ENCODE measurements around the gene TWNK.

The TWNK gene

GRCh38 chr10:101002456-101002855 is 15.1 kb downstream of the TWNK start:
- no peak for DNase-seq
- no peak overlapping the region for H3K27ac ChIP-seq (ENCODE audit: low read length)
- H3K4me3 ChIP-seq (ENCODE audit: low read length): no peak overlapping the region
- no peaks in the 10 kb centered on the region for H3K36me3 ChIP-seq (replicated peaks; ENCODE audit: insufficient read depth, low read length)
- no peak for TF ChIP-seq CTCF (IDR thresholded peaks at IDR 0.05; ENCODE audit: low read length)
- no peak for TF ChIP-seq EZH2phosphoT487 (IDR thresholded peaks at IDR 0.05; ENCODE audit: low read length)
- no peak for TF ChIP-seq EZH2 (optimal IDR thresholded peaks at IDR 0.05; ENCODE audit: low read depth, low read length)
- H3K4me2 ChIP-seq (ENCODE audit: low read depth, low read length): no peak overlapping the region
- H2AFZ ChIP-seq (ENCODE audit: low read length): no peak overlapping the region
- peaks cover 6% of the 10 kb centered on the region; the same call in 1 of the 2 replicates for H3K4me1 ChIP-seq (ENCODE audit: low read length)
- H3K79me2 ChIP-seq (ENCODE audit: low read length): no peaks in the 10 kb centered on the region
- no peak overlapping the region for H3K9ac ChIP-seq (ENCODE audit: low read length)
- no peaks in the 10 kb centered on the region for H3K9me3 ChIP-seq (replicated peaks; ENCODE audit: insufficient read depth, low read length)
- H3F3A ChIP-seq (ENCODE audit: insufficient read depth, low read length): peaks cover 13% of the 10 kb centered on the region
- no peaks in the 10 kb centered on the region for H3K27me3 ChIP-seq (replicated peaks; ENCODE audit: insufficient read depth, low read length)
- no peaks in the 10 kb centered on the region for H3K9me2 ChIP-seq (replicated peaks; ENCODE audit: insufficient read depth, low read length)
- no peaks in the 10 kb centered on the region for H4K20me1 ChIP-seq (ENCODE audit: insufficient read depth, low read length)

GRCh38 chr10:101003639-101004206 is 16.4 kb downstream of the TWNK start:
- H3K9me3 ChIP-seq (replicated peaks; ENCODE audit: insufficient read depth, low read length): no peaks in the 10 kb centered on the region
- TF ChIP-seq EZH2phosphoT487 (IDR thresholded peaks at IDR 0.05; ENCODE audit: low read length): no peak
- TF ChIP-seq CTCF (IDR thresholded peaks at IDR 0.05; ENCODE audit: low read length): no peak
- no peak for TF ChIP-seq EZH2 (optimal IDR thresholded peaks at IDR 0.05; ENCODE audit: low read depth, low read length)
- H3K4me2 ChIP-seq (ENCODE audit: low read depth, low read length): no peak overlapping the region
- no peak overlapping the region for H2AFZ ChIP-seq (ENCODE audit: low read length)
- H3K9ac ChIP-seq (ENCODE audit: low read length): no peak overlapping the region
- no peak overlapping the region for H3K27ac ChIP-seq (ENCODE audit: low read length)
- H3K4me1 ChIP-seq (ENCODE audit: low read length): peaks cover 3% of the 10 kb centered on the region; the same call in 1 of the 2 replicates
- no peak overlapping the region for H3K4me3 ChIP-seq (ENCODE audit: low read length)
- no peaks in the 10 kb centered on the region for H4K20me1 ChIP-seq (ENCODE audit: insufficient read depth, low read length)
- no peaks in the 10 kb centered on the region for H3K9me2 ChIP-seq (replicated peaks; ENCODE audit: insufficient read depth, low read length)
- no peaks in the 10 kb centered on the region for H3K27me3 ChIP-seq (replicated peaks; ENCODE audit: insufficient read depth, low read length)
- no peaks in the 10 kb centered on the region for H3K36me3 ChIP-seq (replicated peaks; ENCODE audit: insufficient read depth, low read length)
- no peak for DNase-seq
- H3F3A ChIP-seq (ENCODE audit: insufficient read depth, low read length): peaks cover 3% of the 10 kb centered on the region
- no peaks in the 10 kb centered on the region for H3K79me2 ChIP-seq (ENCODE audit: low read length)

GRCh38 chr10:101005361-101005760 is 18.0 kb downstream of the TWNK start:
- TF ChIP-seq CTCF (IDR thresholded peaks at IDR 0.05; ENCODE audit: low read length) (no peak), EZH2phosphoT487 (IDR thresholded peaks at IDR 0.05; ENCODE audit: low read length) (no peak), EZH2 (optimal IDR thresholded peaks at IDR 0.05; ENCODE audit: low read depth, low read length) (no peak)
- Histone ChIP-seq H3K9me3 (replicated peaks; ENCODE audit: insufficient read depth, low read length) (no peaks in the 10 kb centered on the region), H3K9me2 (replicated peaks; ENCODE audit: insufficient read depth, low read length) (no peaks in the 10 kb centered on the region), H3F3A (ENCODE audit: insufficient read depth, low read length) (no peaks in the 10 kb centered on the region), H4K20me1 (ENCODE audit: insufficient read depth, low read length) (no peaks in the 10 kb centered on the region), H3K79me2 (ENCODE audit: low read length) (no peaks in the 10 kb centered on the region), H2AFZ (ENCODE audit: low read length) (no peak overlapping the region), H3K9ac (ENCODE audit: low read length) (no peak overlapping the region), H3K4me3 (ENCODE audit: low read length) (no peak overlapping the region), H3K4me2 (ENCODE audit: low read depth, low read length) (no peak overlapping the region), H3K4me1 (ENCODE audit: low read length) (no peaks in the 10 kb centered on the region), H3K27me3 (replicated peaks; ENCODE audit: insufficient read depth, low read length) (no peaks in the 10 kb centered on the region), H3K36me3 (replicated peaks; ENCODE audit: insufficient read depth, low read length) (no peaks in the 10 kb centered on the region), H3K27ac (ENCODE audit: low read length) (no peak overlapping the region)
- DNase-seq: no peak

Measured in MM.1S (cell line).